Breast epithelium (tissue), 4 donors: ENCODE results near the gene CCDC85A. TPM values are rescaled to one million over a fixed set of nuclear protein-coding genes. Genes with fewer than 3 reads are reported as not detected.

Experiments used
- DNase-seq, 2 donors: peaks; one replicate each; pipeline ENCODE4 v3.0.0-alpha.2; 2019; ENCODE audit warnings: low spot score in 2 of 2
- H3K27ac ChIP-seq, 2 donors: fragments of 200-600 bp; sonication (generic) in 1 of 2; one replicate each; pipeline ENCODE4 v1.5.1; 2016 to 2019; ENCODE audit warnings: mild to moderate bottlenecking in 1 of 2
- H3K27me3 ChIP-seq, 2 donors: fragments of 200-600 bp; sonication (generic) in 1 of 2; one replicate each; pipeline versions ENCODE4 v1.5.1 to v1.6.0; 2017 to 2019; ENCODE audit warnings: control low read depth in 1 of 2, mild to moderate bottlenecking in 1 of 2
- H3K36me3 ChIP-seq: fragments of 200-600 bp; one replicate; pipeline ENCODE4 v1.5.1; 2019
- H3K4me1 ChIP-seq, 2 donors: fragments of 200-600 bp; sonication (generic); one replicate each; pipeline ENCODE4 v1.5.1; 2016 to 2019; ENCODE audit warnings: control low read depth in 1 of 2
- H3K4me3 ChIP-seq, 3 donors: fragments of 200-600 bp; sonication (generic); 1 replicate in 2 of 3; 2 replicates in 1 of 3; pipeline ENCODE4 v1.5.1; 2016 to 2019; ENCODE audit warnings: mild to moderate bottlenecking in 3 of 3, moderate library complexity in 2 of 3
- H3K9me3 ChIP-seq, 2 donors: fragments of 200-600 bp; sonication (generic) in 1 of 2; one replicate each; pipeline ENCODE4 v1.5.1; 2016 to 2019; ENCODE audit warnings: control low read depth in 1 of 2
- POLR2A ChIP-seq: fragments of 450-650 bp; IDR thresholded peaks from one replicate; pipeline ENCODE4 v1.6.1; 2016; ENCODE audit warnings: antibody characterized with exemption, mild to moderate bottlenecking, moderate library complexity
- POLR2AphosphoS5 ChIP-seq, 3 donors: sonication (generic); formaldehyde crosslinking; IDR thresholded peaks; one replicate each; pipeline ENCODE4 v1.6.1; 2017; ENCODE audit warnings: antibody characterized with exemption in 3 of 3
- intact Hi-C: fragments of 100-400 bp; cut with DNase I; formaldehyde crosslinking; loops from one replicate; pipeline ENCODE4 v1.15.1; 2023; ENCODE audit warnings: low total_unique reads
- total RNA-seq, 3 donors: library from RNA; depleted of rRNA; stranded (reverse); fragments of >200 nt; gene quantifications; one replicate each; pipeline ENCODE4 v1.1.0, GENCODE V29; 2016
- TF ChIP-seq, protein P1 (sequence below), 3 donors: fragments of 450-650 bp; IDR thresholded peaks; one replicate each; pipeline ENCODE4 v1.5.1; 2016 to 2017; ENCODE audit warnings: antibody characterized with exemption in 3 of 3, mild to moderate bottlenecking in 3 of 3, moderate library complexity in 3 of 3

CCDC85A gene
- total RNA-seq, 3 donors from 2014 or later, result 3.1 to 11.5 (median 7.5) TPM

DNA sequence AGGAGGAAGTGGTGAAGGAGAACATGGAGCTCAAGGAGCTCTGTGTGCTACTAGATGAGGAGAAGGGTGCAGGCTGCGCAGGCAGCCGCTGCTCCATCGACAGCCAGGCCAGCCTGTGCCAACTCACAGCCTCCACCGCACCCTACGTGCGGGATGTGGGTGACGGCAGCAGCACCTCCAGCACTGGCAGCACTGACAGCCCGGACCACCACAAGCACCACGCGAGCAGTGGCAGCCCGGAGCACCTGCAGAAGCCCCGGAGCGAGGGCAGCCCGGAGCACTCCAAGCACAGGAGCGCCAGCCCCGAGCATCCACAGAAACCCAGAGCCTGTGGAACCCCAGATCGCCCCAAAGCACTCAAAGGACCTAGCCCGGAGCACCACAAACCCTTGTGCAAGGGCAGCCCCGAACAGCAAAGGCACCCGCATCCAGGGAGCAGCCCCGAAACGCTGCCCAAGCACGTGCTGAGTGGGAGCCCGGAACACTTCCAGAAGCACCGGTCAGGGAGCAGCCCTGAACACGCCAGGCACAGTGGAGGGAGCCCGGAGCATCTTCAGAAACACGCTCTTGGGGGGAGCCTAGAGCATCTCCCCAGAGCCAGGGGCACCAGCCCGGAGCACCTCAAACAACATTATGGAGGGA lies 9.0 kb downstream of the CCDC85A start:
- intact Hi-C loops, result no loop called here
- TF ChIP-seq, protein P1, sequence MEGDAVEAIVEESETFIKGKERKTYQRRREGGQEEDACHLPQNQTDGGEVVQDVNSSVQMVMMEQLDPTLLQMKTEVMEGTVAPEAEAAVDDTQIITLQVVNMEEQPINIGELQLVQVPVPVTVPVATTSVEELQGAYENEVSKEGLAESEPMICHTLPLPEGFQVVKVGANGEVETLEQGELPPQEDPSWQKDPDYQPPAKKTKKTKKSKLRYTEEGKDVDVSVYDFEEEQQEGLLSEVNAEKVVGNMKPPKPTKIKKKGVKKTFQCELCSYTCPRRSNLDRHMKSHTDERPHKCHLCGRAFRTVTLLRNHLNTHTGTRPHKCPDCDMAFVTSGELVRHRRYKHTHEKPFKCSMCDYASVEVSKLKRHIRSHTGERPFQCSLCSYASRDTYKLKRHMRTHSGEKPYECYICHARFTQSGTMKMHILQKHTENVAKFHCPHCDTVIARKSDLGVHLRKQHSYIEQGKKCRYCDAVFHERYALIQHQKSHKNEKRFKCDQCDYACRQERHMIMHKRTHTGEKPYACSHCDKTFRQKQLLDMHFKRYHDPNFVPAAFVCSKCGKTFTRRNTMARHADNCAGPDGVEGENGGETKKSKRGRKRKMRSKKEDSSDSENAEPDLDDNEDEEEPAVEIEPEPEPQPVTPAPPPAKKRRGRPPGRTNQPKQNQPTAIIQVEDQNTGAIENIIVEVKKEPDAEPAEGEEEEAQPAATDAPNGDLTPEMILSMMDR (IDR thresholded peaks at IDR 0.05), result no peak
- TF ChIP-seq POLR2A, result no peak
- TF ChIP-seq POLR2AphosphoS5 (IDR thresholded peaks at IDR 0.05), result no peak
- Histone ChIP-seq H3K4me3 (no peak overlapping the region), H3K27me3 (peaks cover 0 to 3% of the 10 kb centered on the region in 2 donors), H3K4me1 (no peaks in the 10 kb centered on the region), H3K9me3 (no peaks in the 10 kb centered on the region), H3K36me3 (no peaks in the 10 kb centered on the region), H3K27ac (no peak overlapping the region)
- DNase-seq, result no peak

DNA sequence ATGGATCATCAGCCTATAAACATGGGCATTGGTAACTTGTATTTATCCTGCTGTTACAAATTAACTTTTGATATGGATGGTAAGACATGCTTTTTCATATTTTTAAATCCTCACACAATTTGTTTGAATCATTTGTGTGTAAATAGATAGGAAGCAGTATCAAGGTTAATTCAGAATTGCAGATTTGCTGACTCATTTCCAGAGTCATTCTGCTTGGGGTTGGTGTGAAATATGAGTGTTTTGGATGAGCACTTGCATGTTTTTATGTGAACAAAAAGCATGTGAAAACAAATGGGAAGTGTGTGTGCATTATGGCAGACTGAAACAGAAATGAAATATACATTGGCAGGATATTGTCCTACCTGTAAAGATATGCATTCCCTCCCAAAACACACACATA lies 11.8 kb downstream of the CCDC85A start:
- TF ChIP-seq, protein P1 (IDR thresholded peaks at IDR 0.05), result no peak
- no peak for TF ChIP-seq POLR2AphosphoS5 (IDR thresholded peaks at IDR 0.05)
- TF ChIP-seq POLR2A, result no peak
- intact Hi-C loops, result no loop called here
- Histone ChIP-seq H3K27ac (no peak overlapping the region), H3K9me3 (no peaks in the 10 kb centered on the region), H3K27me3 (peaks cover 0 to 3% of the 10 kb centered on the region in 2 donors), H3K36me3 (no peaks in the 10 kb centered on the region), H3K4me1 (no peaks in the 10 kb centered on the region), H3K4me3 (no peak overlapping the region)
- DNase-seq, result no peak

GRCh38 chr2:56197816-56198215 lies 14.0 kb downstream of the CCDC85A start:
- TF ChIP-seq, protein P1 (IDR thresholded peaks at IDR 0.05), result no peak
- TF ChIP-seq POLR2A (no peak), POLR2AphosphoS5 (IDR thresholded peaks at IDR 0.05) (no peak)
- Histone ChIP-seq H3K4me1 (no peaks in the 10 kb centered on the region), H3K27ac (no peak overlapping the region), H3K27me3 (no peaks in the 10 kb centered on the region), H3K4me3 (no peak overlapping the region), H3K9me3 (no peaks in the 10 kb centered on the region), H3K36me3 (no peaks in the 10 kb centered on the region)
- no peak for DNase-seq
- intact Hi-C loops, result no loop called here

DNA sequence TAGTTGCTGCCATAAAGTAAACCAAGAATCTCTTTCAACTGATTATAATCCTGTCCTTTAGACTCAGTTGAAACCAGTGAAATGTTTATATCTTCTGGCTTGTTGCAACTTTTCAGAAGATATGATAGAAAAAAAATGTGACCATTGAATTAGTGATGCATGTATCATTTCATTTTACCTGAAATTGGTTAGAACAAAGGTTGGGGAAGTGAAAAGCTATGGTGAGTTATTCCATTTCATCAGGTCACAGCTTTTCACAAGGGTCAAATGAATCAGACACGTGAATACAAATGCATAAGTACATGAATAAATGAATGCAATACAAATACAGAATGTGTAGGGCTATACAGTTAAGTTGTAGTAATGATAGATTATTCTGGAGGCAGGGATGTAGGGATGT lies 15.1 kb downstream of the CCDC85A start:
- Histone ChIP-seq H3K27me3 (no peaks in the 10 kb centered on the region), H3K27ac (no peak overlapping the region), H3K36me3 (no peaks in the 10 kb centered on the region), H3K9me3 (no peaks in the 10 kb centered on the region), H3K4me3 (no peak overlapping the region), H3K4me1 (no peaks in the 10 kb centered on the region)
- TF ChIP-seq POLR2AphosphoS5 (IDR thresholded peaks at IDR 0.05) (no peak), POLR2A (no peak)
- TF ChIP-seq, protein P1 (IDR thresholded peaks at IDR 0.05), result no peak
- DNase-seq, result no peak
- intact Hi-C loops, result no loop called here

- no peaks in the 10 kb centered on the region for H3K36me3 ChIP-seq
- H3K27ac ChIP-seq, result no peak overlapping the region
- no peaks in the 10 kb centered on the region for H3K9me3 ChIP-seq
- intact Hi-C loops, result no loop called here
- no peaks in the 10 kb centered on the region for H3K27me3 ChIP-seq
- TF ChIP-seq, protein P1 (IDR thresholded peaks at IDR 0.05), result no peak
- no peak for TF ChIP-seq POLR2AphosphoS5 (IDR thresholded peaks at IDR 0.05)
- no peak for TF ChIP-seq POLR2A
- no peak overlapping the region for H3K4me3 ChIP-seq
- no peak for DNase-seq
- H3K4me1 ChIP-seq, result no peaks in the 10 kb centered on the region
Measured at GRCh38 chr2:56199492-56199891, 15.7 kb downstream of the CCDC85A start.
